ENCODE results near the gene RAI14.

RAI14 gene

GRCh38 chr5:34648840-34649158 lies 7.3 kb upstream of the RAI14 start:
- H3K27me3 ChIP-seq (replicated peaks; ENCODE audit: control insufficient read depth, insufficient read depth, low read length) = no peaks in the 10 kb centered on the region
- no peak for DNase-seq (ENCODE audit: low read depth)
- no peaks in the 10 kb centered on the region for H3K36me3 ChIP-seq (ENCODE audit: control insufficient read depth, insufficient read depth, low read length, severe bottlenecking)
- no peak overlapping the region for H3K4me3 ChIP-seq (ENCODE audit: low read length)
- peaks cover 4% of the 10 kb centered on the region for H3K4me1 ChIP-seq (ENCODE audit: control insufficient read depth, insufficient read depth, low read length)
- no peak overlapping the region for H3K9ac ChIP-seq (ENCODE audit: low read length)
- no peaks in the 10 kb centered on the region for H3K9me3 ChIP-seq (ENCODE audit: control insufficient read depth, low read length)

DNA sequence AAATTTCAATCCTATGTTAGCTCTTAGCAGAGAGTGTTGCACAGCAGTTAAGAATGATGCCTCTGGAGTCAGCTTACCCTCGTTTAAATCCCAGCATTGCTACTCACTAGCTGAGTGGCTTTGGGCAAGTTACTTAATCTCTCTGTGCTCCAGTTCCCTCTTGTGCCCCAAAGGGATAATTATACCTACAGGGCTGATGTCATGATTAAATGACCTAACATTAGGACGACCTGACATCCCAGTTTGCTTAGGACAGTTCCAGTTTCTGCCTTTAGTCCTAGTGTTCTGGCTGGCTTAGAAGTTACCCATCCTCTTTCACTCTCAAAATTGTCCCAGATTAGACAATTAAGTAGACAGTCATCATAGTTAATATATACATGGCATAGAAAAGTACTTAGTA lies 4.3 kb upstream of the RAI14 start:
- Histone ChIP-seq H3K27me3 (replicated peaks; ENCODE audit: control insufficient read depth, insufficient read depth, low read length) (no peaks in the 10 kb centered on the region), H3K9me3 (ENCODE audit: control insufficient read depth, low read length) (no peaks in the 10 kb centered on the region), H3K4me1 (ENCODE audit: control insufficient read depth, insufficient read depth, low read length) (peaks cover 11% of the 10 kb centered on the region), H3K4me3 (ENCODE audit: low read length) (no peak overlapping the region), H3K9ac (ENCODE audit: low read length) (no peak overlapping the region), H3K36me3 (ENCODE audit: control insufficient read depth, insufficient read depth, low read length, severe bottlenecking) (no peaks in the 10 kb centered on the region)
- no peak for DNase-seq (ENCODE audit: low read depth)

- peaks cover 16% of the 10 kb centered on the region for H3K4me1 ChIP-seq (ENCODE audit: control insufficient read depth, insufficient read depth, low read length)
- H3K36me3 ChIP-seq (ENCODE audit: control insufficient read depth, insufficient read depth, low read length, severe bottlenecking) = no peaks in the 10 kb centered on the region
- peak; percentile 38 for DNase-seq (ENCODE audit: low read depth)
- no peak overlapping the region for H3K9ac ChIP-seq (ENCODE audit: low read length)
- H3K4me3 ChIP-seq (ENCODE audit: low read length) = no peak overlapping the region
- no peaks in the 10 kb centered on the region for H3K9me3 ChIP-seq (ENCODE audit: control insufficient read depth, low read length)
- no peaks in the 10 kb centered on the region for H3K27me3 ChIP-seq (replicated peaks; ENCODE audit: control insufficient read depth, insufficient read depth, low read length)
Measured at GRCh38 chr5:34652466-34652865, 3.7 kb upstream of the RAI14 start.

DNA sequence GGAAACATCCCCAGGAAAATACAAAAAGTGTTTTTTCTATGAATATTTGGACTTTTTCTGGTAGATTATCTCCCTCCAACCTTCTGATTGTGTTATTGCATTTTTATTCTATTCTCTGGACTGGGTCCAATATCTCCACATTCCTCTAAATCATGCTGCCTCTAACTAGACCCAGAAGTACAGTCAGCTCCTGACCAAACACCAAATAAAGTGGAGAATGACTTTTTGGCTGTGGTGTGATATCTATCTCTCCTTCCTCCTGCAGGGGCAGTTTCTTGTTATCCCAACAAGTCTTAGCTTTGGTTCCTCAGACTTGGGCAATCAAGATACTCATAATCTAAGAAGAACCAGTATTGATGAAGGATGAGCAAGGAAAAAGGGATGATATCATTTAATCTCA lies 3.2 kb upstream of the RAI14 start:
- Histone ChIP-seq H3K4me3 (ENCODE audit: low read length) (no peak overlapping the region), H3K27me3 (replicated peaks; ENCODE audit: control insufficient read depth, insufficient read depth, low read length) (no peaks in the 10 kb centered on the region), H3K4me1 (ENCODE audit: control insufficient read depth, insufficient read depth, low read length) (peaks cover 18% of the 10 kb centered on the region), H3K36me3 (ENCODE audit: control insufficient read depth, insufficient read depth, low read length, severe bottlenecking) (no peaks in the 10 kb centered on the region), H3K9me3 (ENCODE audit: control insufficient read depth, low read length) (no peaks in the 10 kb centered on the region), H3K9ac (ENCODE audit: low read length) (no peak overlapping the region)
- DNase-seq (ENCODE audit: low read depth) = peak; percentile 87

DNA sequence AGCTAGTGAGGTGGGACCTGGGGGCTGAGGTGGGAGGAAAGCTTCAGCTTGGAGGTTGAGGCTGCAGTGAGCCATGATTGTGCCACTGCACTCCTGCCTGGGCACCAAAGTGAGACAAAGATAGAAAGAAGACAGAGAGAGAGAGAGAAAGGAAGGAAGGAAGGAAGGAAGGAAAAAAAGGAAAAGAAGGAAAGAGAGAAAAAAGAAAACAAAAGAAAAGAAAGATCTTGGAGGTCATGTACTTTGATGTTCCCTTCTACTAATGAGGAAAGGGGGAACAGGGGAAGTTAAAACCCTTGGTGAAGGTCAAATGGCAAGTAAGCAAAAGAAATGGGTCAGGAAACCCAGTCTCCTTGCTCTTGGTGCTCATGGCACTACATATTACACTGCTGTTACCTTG lies 2.4 kb upstream of the RAI14 start:
- H3K4me1 ChIP-seq (ENCODE audit: control insufficient read depth, insufficient read depth, low read length) = peaks cover 22% of the 10 kb centered on the region
- H3K4me3 ChIP-seq (ENCODE audit: low read length) = no peak overlapping the region
- H3K9me3 ChIP-seq (ENCODE audit: control insufficient read depth, low read length) = no peaks in the 10 kb centered on the region
- no peaks in the 10 kb centered on the region for H3K27me3 ChIP-seq (replicated peaks; ENCODE audit: control insufficient read depth, insufficient read depth, low read length)
- DNase-seq (ENCODE audit: low read depth) = no peak
- H3K9ac ChIP-seq (ENCODE audit: low read length) = no peak overlapping the region
- H3K36me3 ChIP-seq (ENCODE audit: control insufficient read depth, insufficient read depth, low read length, severe bottlenecking) = no peaks in the 10 kb centered on the region

GRCh38 chr5:34655354-34655991 lies 655 bp upstream of the RAI14 start:
- Histone ChIP-seq H3K4me1 (ENCODE audit: control insufficient read depth, insufficient read depth, low read length) (peaks cover 22% of the 10 kb centered on the region), H3K9ac (ENCODE audit: low read length) (peak overlapping the region; percentile 91), H3K36me3 (ENCODE audit: control insufficient read depth, insufficient read depth, low read length, severe bottlenecking) (no peaks in the 10 kb centered on the region), H3K4me3 (ENCODE audit: low read length) (peak overlapping the region; percentile 84), H3K27me3 (replicated peaks; ENCODE audit: control insufficient read depth, insufficient read depth, low read length) (no peaks in the 10 kb centered on the region), H3K9me3 (ENCODE audit: control insufficient read depth, low read length) (no peaks in the 10 kb centered on the region)
- DNase-seq (ENCODE audit: low read depth) = peak; percentile 87

DNA sequence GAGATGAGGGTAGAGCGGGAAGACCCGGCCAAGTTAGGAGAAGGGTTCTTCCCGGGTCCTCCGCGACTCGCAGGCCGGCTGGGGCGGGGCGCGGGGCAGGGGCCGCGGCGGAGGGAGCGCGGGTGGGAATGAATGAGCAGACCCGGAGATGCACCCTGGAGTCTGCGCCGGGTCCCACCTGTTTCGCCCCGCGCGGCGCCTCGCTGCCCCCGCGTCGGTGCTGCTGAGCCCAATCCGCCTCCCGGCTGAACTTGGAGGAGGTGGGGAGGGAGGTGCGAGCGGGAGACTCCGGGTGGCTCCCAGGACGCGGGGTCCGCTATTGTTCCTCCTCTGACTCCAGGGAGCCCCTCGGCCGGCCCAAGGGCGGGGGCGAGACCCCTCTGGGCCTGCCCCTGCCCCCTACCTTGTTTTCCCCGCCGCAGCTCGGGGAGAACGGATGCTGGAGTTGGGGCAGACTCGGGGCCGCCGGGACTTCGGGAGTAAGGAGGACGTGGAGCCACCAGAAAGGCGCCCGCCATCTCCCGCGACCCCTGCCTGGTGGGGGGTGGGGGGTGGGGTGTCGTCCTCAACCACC lies 659 bp downstream of the RAI14 start:
- DNase-seq (ENCODE audit: low read depth) = peak; percentile 62
- H3K4me1 ChIP-seq (ENCODE audit: control insufficient read depth, insufficient read depth, low read length) = peaks cover 22% of the 10 kb centered on the region
- H3K9ac ChIP-seq (ENCODE audit: low read length) = peak overlapping the region; percentile 91
- H3K36me3 ChIP-seq (ENCODE audit: control insufficient read depth, insufficient read depth, low read length, severe bottlenecking) = no peaks in the 10 kb centered on the region
- H3K9me3 ChIP-seq (ENCODE audit: control insufficient read depth, low read length) = no peaks in the 10 kb centered on the region
- peak overlapping the region; percentile 84 for H3K4me3 ChIP-seq (ENCODE audit: low read length)
- H3K27me3 ChIP-seq (replicated peaks; ENCODE audit: control insufficient read depth, insufficient read depth, low read length) = no peaks in the 10 kb centered on the region

GRCh38 chr5:34657274-34657921 lies 1.3 kb downstream of the RAI14 start:
- Histone ChIP-seq H3K4me1 (ENCODE audit: control insufficient read depth, insufficient read depth, low read length) (peaks cover 22% of the 10 kb centered on the region), H3K27me3 (replicated peaks; ENCODE audit: control insufficient read depth, insufficient read depth, low read length) (no peaks in the 10 kb centered on the region), H3K4me3 (ENCODE audit: low read length) (peak overlapping the region; percentile 84), H3K36me3 (ENCODE audit: control insufficient read depth, insufficient read depth, low read length, severe bottlenecking) (no peaks in the 10 kb centered on the region), H3K9me3 (ENCODE audit: control insufficient read depth, low read length) (no peaks in the 10 kb centered on the region), H3K9ac (ENCODE audit: low read length) (peak overlapping the region; percentile 91)
- peak; percentile 75 for DNase-seq (ENCODE audit: low read depth)

DNA sequence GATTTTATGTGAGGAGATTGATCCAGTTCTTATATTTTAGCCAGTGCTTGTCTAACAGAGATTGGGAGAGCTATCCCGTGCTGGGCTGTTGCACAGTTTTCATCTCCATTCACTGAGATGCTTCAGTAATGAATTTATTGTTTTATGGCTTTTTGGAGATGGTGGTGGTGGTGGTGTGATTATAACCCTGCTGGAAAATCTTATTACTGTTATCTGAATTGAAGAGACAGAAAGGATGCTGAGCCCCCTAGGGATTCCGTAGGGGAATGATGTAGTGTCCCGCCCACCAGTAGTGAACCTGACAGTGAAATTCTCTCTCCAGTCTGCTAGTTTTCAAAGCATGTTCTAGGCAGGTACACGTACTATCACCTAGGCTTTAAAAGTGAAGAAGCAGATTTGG lies 1.9 kb downstream of the RAI14 start:
- Histone ChIP-seq H3K9me3 (ENCODE audit: control insufficient read depth, low read length) (no peaks in the 10 kb centered on the region), H3K4me3 (ENCODE audit: low read length) (peak overlapping the region; percentile 84), H3K36me3 (ENCODE audit: control insufficient read depth, insufficient read depth, low read length, severe bottlenecking) (no peaks in the 10 kb centered on the region), H3K9ac (ENCODE audit: low read length) (peak overlapping the region; percentile 91), H3K4me1 (ENCODE audit: control insufficient read depth, insufficient read depth, low read length) (peaks cover 22% of the 10 kb centered on the region), H3K27me3 (replicated peaks; ENCODE audit: control insufficient read depth, insufficient read depth, low read length) (no peaks in the 10 kb centered on the region)
- peak; percentile 57 for DNase-seq (ENCODE audit: low read depth)

DNA sequence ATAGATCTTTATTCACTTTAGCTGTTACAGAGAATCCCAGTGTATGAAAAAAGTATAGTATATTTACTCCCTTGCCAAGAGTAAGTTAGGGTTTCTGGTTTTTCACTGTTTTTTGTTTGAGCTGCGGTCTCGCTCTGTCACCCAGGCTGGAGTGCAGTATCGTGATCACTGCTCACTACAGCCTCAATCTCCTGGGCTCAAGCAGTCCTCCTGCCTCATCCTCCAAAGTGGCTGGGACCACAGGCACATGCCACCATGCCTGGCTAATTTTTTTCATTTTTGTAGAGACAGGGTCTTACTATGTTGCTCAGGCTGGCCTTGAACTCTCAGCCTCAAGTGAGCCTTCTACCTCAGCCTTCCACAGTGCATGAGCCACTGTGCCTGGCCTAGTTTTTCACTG lies 3.0 kb downstream of the RAI14 start:
- DNase-seq (ENCODE audit: low read depth) = no peak
- H3K27me3 ChIP-seq (replicated peaks; ENCODE audit: control insufficient read depth, insufficient read depth, low read length) = no peaks in the 10 kb centered on the region
- H3K9ac ChIP-seq (ENCODE audit: low read length) = no peak overlapping the region
- H3K4me1 ChIP-seq (ENCODE audit: control insufficient read depth, insufficient read depth, low read length) = peaks cover 18% of the 10 kb centered on the region
- H3K9me3 ChIP-seq (ENCODE audit: control insufficient read depth, low read length) = no peaks in the 10 kb centered on the region
- H3K36me3 ChIP-seq (ENCODE audit: control insufficient read depth, insufficient read depth, low read length, severe bottlenecking) = no peaks in the 10 kb centered on the region
- no peak overlapping the region for H3K4me3 ChIP-seq (ENCODE audit: low read length)

DNA sequence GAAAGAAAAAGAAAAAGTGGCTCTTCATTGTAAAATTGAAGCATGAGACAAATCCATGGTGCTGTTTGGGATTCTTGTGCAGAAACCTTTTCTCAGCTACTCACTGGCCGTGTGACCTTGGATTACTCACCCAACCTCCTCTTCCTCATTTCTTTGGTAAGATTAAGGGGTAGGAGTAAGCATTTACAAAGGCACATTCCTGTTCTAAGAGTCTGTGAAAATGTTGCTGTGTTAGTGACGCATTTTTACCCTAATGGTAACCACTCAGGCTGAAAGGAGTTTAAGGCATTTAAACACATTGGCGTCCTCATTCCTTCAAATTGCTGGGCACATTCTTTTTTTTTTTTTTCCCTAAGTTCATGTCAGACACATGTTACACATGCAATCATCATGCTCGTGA lies 4.3 kb downstream of the RAI14 start:
- no peak overlapping the region for H3K9ac ChIP-seq (ENCODE audit: low read length)
- no peaks in the 10 kb centered on the region for H3K27me3 ChIP-seq (replicated peaks; ENCODE audit: control insufficient read depth, insufficient read depth, low read length)
- peaks cover 13% of the 10 kb centered on the region for H3K4me1 ChIP-seq (ENCODE audit: control insufficient read depth, insufficient read depth, low read length)
- H3K4me3 ChIP-seq (ENCODE audit: low read length) = no peak overlapping the region
- peak; percentile 84 for DNase-seq (ENCODE audit: low read depth)
- H3K36me3 ChIP-seq (ENCODE audit: control insufficient read depth, insufficient read depth, low read length, severe bottlenecking) = no peaks in the 10 kb centered on the region
- no peaks in the 10 kb centered on the region for H3K9me3 ChIP-seq (ENCODE audit: control insufficient read depth, low read length)

Data from adipocyte (in vitro differentiated cells).